Karpas-422 (cell line): ENCODE results near the gene PLXNA1. TPM values are rescaled to one million over a fixed set of nuclear protein-coding genes. Genes with fewer than 3 reads are reported as not detected.

Experiments used
- DNase-seq: peaks from one replicate; pipeline ENCODE4 v3.0.0-alpha.2; 2015
- H2AFZ ChIP-seq: fragments of 200-600 bp; sonication (generic); 2 replicates; pipeline ENCODE4 v1.6.1; 2014; ENCODE audit warnings: antibody characterized with exemption, low read length, mixed read lengths
- H3K27ac ChIP-seq: fragments of 200-600 bp; sonication (generic); 2 replicates; pipeline ENCODE4 v1.5.1; 2014; ENCODE audit warnings: mild to moderate bottlenecking, low read length, moderate library complexity
- H3K27me3 ChIP-seq: fragments of 200-600 bp; sonication (generic); 2 replicates; pipeline ENCODE4 v1.6.1; 2014; ENCODE audit warnings: low read length, mixed read lengths
- H3K36me3 ChIP-seq: fragments of 200-600 bp; sonication (generic); 2 replicates; pipeline ENCODE4 v1.6.1; 2014; ENCODE audit warnings: low read length, mixed read lengths; ENCODE audit not compliant: insufficient read depth
- H3K4me1 ChIP-seq: fragments of 200-600 bp; sonication (generic); 2 replicates; pipeline ENCODE4 v1.6.1; 2014; ENCODE audit warnings: mild to moderate bottlenecking, low read length, mixed read lengths
- H3K4me2 ChIP-seq: fragments of 200-600 bp; sonication (generic); 2 replicates; pipeline ENCODE4 v1.6.1; 2014; ENCODE audit warnings: low read length, low read depth, mild to moderate bottlenecking; ENCODE audit not compliant: poor library complexity, severe bottlenecking
- H3K4me3 ChIP-seq: fragments of 200-600 bp; sonication (generic); 2 replicates; pipeline ENCODE4 v1.5.1; 2014; ENCODE audit warnings: mild to moderate bottlenecking, antibody characterized with exemption, low read length, mixed read lengths
- H3K79me2 ChIP-seq: fragments of 200-600 bp; sonication (generic); 2 replicates; pipeline ENCODE4 v1.6.1; 2014; ENCODE audit warnings: mild to moderate bottlenecking, low read length, mixed read lengths
- H3K9ac ChIP-seq: fragments of 200-600 bp; sonication (generic); 2 replicates; pipeline ENCODE4 v1.6.0; 2014; ENCODE audit warnings: low read length
- H3K9me2 ChIP-seq: fragments of 200-600 bp; sonication (generic), shearing (Covaris generic); replicated peaks from 2 replicates; pipeline ENCODE4 v1.6.0; 2014; ENCODE audit warnings: mild to moderate bottlenecking, low read length, moderate library complexity; ENCODE audit not compliant: insufficient read depth
- H3K9me3 ChIP-seq: fragments of 300-700, 200-600 bp; sonication (generic); 2 replicates; pipeline ENCODE4 v1.6.1; 2014; ENCODE audit warnings: low read length, mixed read lengths
- H4K20me1 ChIP-seq: fragments of 200-600 bp; sonication (generic); 2 replicates; pipeline ENCODE4 v1.6.1; 2014; ENCODE audit warnings: mild to moderate bottlenecking, antibody characterized with exemption, low read length, low read depth; ENCODE audit not compliant: insufficient read depth
- total RNA-seq: library from RNA; depleted of rRNA; stranded (reverse); fragments of >200 nt; shearing (Covaris generic); gene quantifications from 2 replicates; pipeline ENCODE4 v1.2.3, GENCODE V29; 2014; ENCODE audit warnings: low replicate concordance

Gene PLXNA1
- total RNA-seq, 1 experiment from 2014 or later, result 7.5 TPM

GRCh38 chr3:127013758-127014535, 31.0 kb downstream of the PLXNA1 start:
- H4K20me1 ChIP-seq, result no peaks in the 10 kb centered on the region; the same call in 1 of the 2 replicates
- H3K27me3 ChIP-seq, result no peaks in the 10 kb centered on the region
- no peak overlapping the region for H2AFZ ChIP-seq
- no peaks in the 10 kb centered on the region for H3K9me3 ChIP-seq
- H3K9ac ChIP-seq, result no peak overlapping the region
- no peak overlapping the region for H3K4me3 ChIP-seq
- no peaks in the 10 kb centered on the region for H3K36me3 ChIP-seq
- no peak for DNase-seq
- H3K4me2 ChIP-seq, result no peak overlapping the region
- no peak overlapping the region for H3K27ac ChIP-seq
- H3K4me1 ChIP-seq, result peaks cover 70% of the 10 kb centered on the region
- H3K9me2 ChIP-seq, result no peaks in the 10 kb centered on the region
- H3K79me2 ChIP-seq, result no peaks in the 10 kb centered on the region

GRCh38 chr3:127014536-127015281, 31.8 kb downstream of the PLXNA1 start:
- Histone ChIP-seq H3K27ac (peak overlapping the region; percentile 66), H4K20me1 (no peaks in the 10 kb centered on the region; the same call in 1 of the 2 replicates), H3K9me3 (no peaks in the 10 kb centered on the region), H3K36me3 (no peaks in the 10 kb centered on the region), H3K4me3 (peak overlapping the region; percentile 34; the same call in 1 of the 2 replicates), H3K27me3 (no peaks in the 10 kb centered on the region), H3K9ac (peak overlapping the region; percentile 47), H3K9me2 (no peaks in the 10 kb centered on the region), H2AFZ (no peak overlapping the region), H3K4me1 (peaks cover 68% of the 10 kb centered on the region), H3K4me2 (peak overlapping the region; percentile 47), H3K79me2 (no peaks in the 10 kb centered on the region)
- no peak for DNase-seq

- DNase-seq, result peak; percentile 95
Measured at GRCh38 chr3:127015282-127016042, 32.5 kb downstream of the PLXNA1 start.

GRCh38 chr3:127016043-127016343, 33.1 kb downstream of the PLXNA1 start:
- Histone ChIP-seq H3K4me3 (no peak overlapping the region), H3K9me2 (no peaks in the 10 kb centered on the region), H2AFZ (no peak overlapping the region)

More at GRCh38 chr3:127015282-127016042, 32.5 kb downstream of the PLXNA1 start:
- H3K27ac ChIP-seq, result peak overlapping the region; percentile 66
- peak overlapping the region; percentile 47 for H3K9ac ChIP-seq
- H3K4me2 ChIP-seq, result peak overlapping the region; percentile 47
- H2AFZ ChIP-seq, result no peak overlapping the region
- H3K9me2 ChIP-seq, result no peaks in the 10 kb centered on the region
- H3K9me3 ChIP-seq, result no peaks in the 10 kb centered on the region
- no peaks in the 10 kb centered on the region for H3K36me3 ChIP-seq
- no peaks in the 10 kb centered on the region; the same call in 1 of the 2 replicates for H4K20me1 ChIP-seq
- peaks cover 60% of the 10 kb centered on the region for H3K4me1 ChIP-seq
- peak overlapping the region; percentile 34; the same call in 1 of the 2 replicates for H3K4me3 ChIP-seq
- H3K27me3 ChIP-seq, result no peaks in the 10 kb centered on the region
- no peaks in the 10 kb centered on the region for H3K79me2 ChIP-seq

GRCh38 chr3:127016461-127016860, 33.5 kb downstream of the PLXNA1 start:
- H3K9ac ChIP-seq, result peak overlapping the region; percentile 18; the same call in 1 of the 2 replicates
- no peak for DNase-seq
- H3K4me3 ChIP-seq, result no peak overlapping the region
- no peak overlapping the region; the same call in 1 of the 2 replicates for H3K27ac ChIP-seq
- no peaks in the 10 kb centered on the region for H3K27me3 ChIP-seq
- H4K20me1 ChIP-seq, result no peaks in the 10 kb centered on the region; the same call in 1 of the 2 replicates
- H3K4me2 ChIP-seq, result no peak overlapping the region
- no peaks in the 10 kb centered on the region for H3K79me2 ChIP-seq
- peaks cover 50% of the 10 kb centered on the region for H3K4me1 ChIP-seq
- H3K36me3 ChIP-seq, result no peaks in the 10 kb centered on the region
- no peak overlapping the region for H2AFZ ChIP-seq
- H3K9me2 ChIP-seq, result no peaks in the 10 kb centered on the region
- no peaks in the 10 kb centered on the region for H3K9me3 ChIP-seq

More at GRCh38 chr3:127016043-127016343, 33.1 kb downstream of the PLXNA1 start:
- H3K9me3 ChIP-seq, result no peaks in the 10 kb centered on the region
- H4K20me1 ChIP-seq, result no peaks in the 10 kb centered on the region; the same call in 1 of the 2 replicates
- H3K79me2 ChIP-seq, result no peaks in the 10 kb centered on the region
- H3K36me3 ChIP-seq, result no peaks in the 10 kb centered on the region
- peak overlapping the region; percentile 18; the same call in 1 of the 2 replicates for H3K9ac ChIP-seq
- no peak overlapping the region; the same call in 1 of the 2 replicates for H3K27ac ChIP-seq
- no peak for DNase-seq
- H3K27me3 ChIP-seq, result no peaks in the 10 kb centered on the region
- H3K4me1 ChIP-seq, result peaks cover 55% of the 10 kb centered on the region
- peak overlapping the region; percentile 47 for H3K4me2 ChIP-seq

- DNase-seq, result no peak
- H3K9ac ChIP-seq, result no peak overlapping the region
- no peak overlapping the region for H3K4me2 ChIP-seq
- no peaks in the 10 kb centered on the region for H3K36me3 ChIP-seq
- no peak overlapping the region for H3K4me3 ChIP-seq
- H3K79me2 ChIP-seq, result no peaks in the 10 kb centered on the region
- no peak overlapping the region for H3K27ac ChIP-seq
- no peaks in the 10 kb centered on the region for H3K9me3 ChIP-seq
- H3K4me1 ChIP-seq, result peaks cover 42% of the 10 kb centered on the region
- no peaks in the 10 kb centered on the region for H3K27me3 ChIP-seq
- no peaks in the 10 kb centered on the region for H3K9me2 ChIP-seq
- H2AFZ ChIP-seq, result no peak overlapping the region
- no peaks in the 10 kb centered on the region; the same call in 1 of the 2 replicates for H4K20me1 ChIP-seq
Measured at GRCh38 chr3:127017229-127017628, 34.3 kb downstream of the PLXNA1 start.

GRCh38 chr3:127017781-127018180, 34.9 kb downstream of the PLXNA1 start:
- Histone ChIP-seq H3K79me2 (no peaks in the 10 kb centered on the region), H2AFZ (no peak overlapping the region), H3K9me2 (no peaks in the 10 kb centered on the region), H3K4me2 (no peak overlapping the region), H4K20me1 (no peaks in the 10 kb centered on the region; the same call in 1 of the 2 replicates), H3K4me1 (peaks cover 37% of the 10 kb centered on the region), H3K4me3 (no peak overlapping the region), H3K9me3 (no peaks in the 10 kb centered on the region), H3K9ac (no peak overlapping the region), H3K36me3 (no peaks in the 10 kb centered on the region), H3K27me3 (no peaks in the 10 kb centered on the region), H3K27ac (no peak overlapping the region)
- DNase-seq, result no peak
